TTC549 (cell line): ENCODE data around the gene AKR7A3.
"Not testable (repeated sequence)": the region's sequence is repeated elsewhere in the genome, so short reads cannot be mapped to it uniquely, and the experiment has no call there.

ENCODE experiments used
- FAIRE-seq: peaks from 2 replicates; lab custom pipeline; 2012; peaks lifted over from hg19 to GRCh38; lab: Jason Lieb, UNC

The AKR7A3 gene

DNA sequence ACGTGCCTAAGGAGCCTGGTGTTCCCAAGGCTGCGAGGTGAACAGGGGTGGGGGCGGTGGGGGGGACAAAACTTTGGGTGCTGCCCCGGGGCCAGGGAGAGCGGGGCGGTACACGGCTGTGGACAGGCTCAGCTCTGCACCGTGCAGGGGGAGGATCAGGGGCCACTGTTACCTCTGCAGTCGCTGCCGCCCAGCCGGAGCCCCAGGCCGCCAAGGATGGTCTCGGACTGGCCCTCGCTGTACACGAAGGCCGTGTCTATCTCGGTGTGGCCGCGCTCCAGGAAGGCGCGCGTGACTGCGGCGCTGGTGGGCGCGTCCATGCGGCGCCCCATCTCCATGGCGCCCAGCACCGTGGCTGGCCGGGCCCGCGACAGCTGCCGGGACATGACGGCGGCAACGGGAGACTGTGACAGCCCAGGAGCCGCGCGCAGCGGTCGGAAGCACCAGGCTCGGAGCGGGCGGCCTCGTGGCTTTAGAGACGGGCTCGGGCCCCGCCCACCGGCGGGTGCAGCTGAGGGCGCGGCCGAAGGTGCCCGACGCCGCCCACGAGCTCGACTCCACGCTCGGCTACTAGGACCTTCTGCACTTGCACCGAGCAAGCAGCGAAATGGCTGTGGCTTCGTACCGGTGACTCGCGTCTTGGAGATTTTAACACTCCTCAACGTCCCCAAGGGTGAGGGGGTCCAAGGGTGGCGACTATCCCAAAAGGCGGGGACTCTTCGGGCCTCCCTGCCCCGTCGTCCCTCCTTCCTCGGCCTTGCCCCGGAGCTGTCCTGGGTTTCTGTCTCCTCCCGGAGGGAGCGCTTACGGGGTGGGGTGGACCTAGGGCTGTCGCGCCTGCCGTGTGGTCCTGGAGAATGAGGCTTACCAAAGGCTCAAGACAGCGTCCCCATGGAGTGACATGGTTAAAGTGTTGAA lies at the start of gene AKR7A3:
Gene AKR7A3 (minus strand): TSS at position 447 of the 918 bp plus-strand sequence. CDS start 61 bp downstream, at position 386.
- FAIRE-seq: not testable (repeated sequence)

- FAIRE-seq: no peak
These were observed 49.8 kb upstream of the AKR7A3 start for GRCh38 chr1:19338323-19338762.

- FAIRE-seq: no peak
These were observed 48.7 kb upstream of the AKR7A3 start for GRCh38 chr1:19337289-19337688.

DNA sequence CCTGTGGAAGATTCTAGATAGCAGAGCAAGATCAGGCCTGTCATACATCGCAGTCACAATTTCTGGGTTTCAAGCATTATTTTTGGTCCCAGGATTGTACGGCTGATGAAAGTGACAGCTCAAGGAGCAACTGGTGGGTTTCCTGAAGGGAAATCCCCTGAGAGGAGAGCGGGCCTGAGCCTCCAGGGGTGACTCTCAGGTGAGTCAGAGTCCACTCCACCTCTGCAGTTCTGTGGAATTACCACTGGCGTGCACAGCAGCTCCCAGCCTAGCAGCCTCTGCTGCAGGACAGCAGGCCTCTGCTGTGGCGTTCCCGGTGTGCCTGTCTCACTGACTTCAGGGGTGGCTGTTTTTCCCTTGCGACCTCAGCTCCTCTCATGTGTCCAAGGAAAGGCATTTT lies 48.0 kb upstream of the AKR7A3 start:
- FAIRE-seq: no peak

- FAIRE-seq: no peak
These were observed 45.2 kb upstream of the AKR7A3 start for GRCh38 chr1:19333587-19334354.

- no peak for FAIRE-seq
These were observed 44.3 kb upstream of the AKR7A3 start for GRCh38 chr1:19332832-19333231.

DNA sequence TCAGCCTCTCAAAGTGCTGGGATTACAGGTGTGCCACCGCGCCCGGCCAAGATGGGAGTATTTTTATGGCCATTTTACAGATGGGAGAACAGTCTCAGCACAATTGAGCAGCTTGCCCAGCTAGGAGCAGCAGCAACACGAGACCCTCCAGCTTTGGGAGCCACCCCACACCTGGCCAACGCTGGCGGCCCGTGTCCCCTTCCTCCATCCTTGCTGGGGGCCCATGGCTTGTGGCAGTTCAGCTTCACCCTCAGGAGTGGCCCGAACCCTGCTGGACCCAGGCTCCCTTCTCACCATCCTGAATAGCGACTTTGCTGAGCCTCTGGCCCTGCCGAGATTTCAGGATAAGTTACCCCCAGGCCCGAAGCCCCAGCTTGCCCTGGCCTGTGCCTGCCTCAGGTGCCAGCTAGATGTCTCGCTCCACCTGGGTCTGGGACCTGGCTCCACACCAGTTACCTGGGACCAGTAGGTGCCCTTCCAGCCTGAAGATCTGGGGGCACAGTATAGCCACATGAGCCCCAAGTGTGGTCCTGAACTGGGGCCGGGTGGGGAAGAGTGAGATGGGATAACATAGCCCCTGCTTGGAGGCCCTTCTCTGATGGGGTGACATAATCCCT lies 42.8 kb upstream of the AKR7A3 start:
- no peak for FAIRE-seq

DNA sequence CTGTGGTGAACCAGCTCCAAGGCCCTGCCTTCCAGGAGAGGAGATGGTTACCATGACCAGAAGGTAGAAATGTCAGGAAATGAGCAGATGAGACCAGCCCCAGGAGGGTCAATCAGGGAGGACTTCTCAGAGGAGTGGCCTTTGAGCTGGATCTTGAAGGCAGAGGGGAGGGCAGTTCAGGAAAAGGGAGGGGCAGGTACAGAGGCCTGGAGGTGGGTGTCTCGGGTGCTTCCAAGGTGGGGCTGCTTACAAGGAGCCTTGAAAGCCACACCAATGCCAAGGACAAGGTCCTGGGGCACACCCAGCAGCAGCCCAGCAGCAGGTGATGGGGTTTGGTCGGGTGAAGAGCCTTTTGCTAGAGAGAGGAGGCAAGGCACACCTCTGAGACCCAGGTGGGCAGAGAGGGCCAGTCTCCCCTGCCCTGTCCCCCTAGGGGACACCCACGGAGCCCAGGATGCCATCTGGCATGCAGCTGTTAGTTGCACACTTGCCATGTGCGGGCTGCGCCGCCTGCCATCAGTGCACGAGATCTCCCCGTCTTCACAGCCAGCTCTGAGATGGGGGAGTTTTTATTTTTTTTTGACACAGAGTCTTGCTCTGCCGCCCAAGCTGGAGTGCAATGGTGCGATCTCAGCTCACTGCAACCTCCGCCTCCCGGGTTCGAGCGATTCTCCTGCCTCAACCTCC lies 42.0 kb upstream of the AKR7A3 start:
- no peak for FAIRE-seq

- FAIRE-seq: no peak
These were observed 41.0 kb upstream of the AKR7A3 start for GRCh38 chr1:19329611-19330010.

DNA sequence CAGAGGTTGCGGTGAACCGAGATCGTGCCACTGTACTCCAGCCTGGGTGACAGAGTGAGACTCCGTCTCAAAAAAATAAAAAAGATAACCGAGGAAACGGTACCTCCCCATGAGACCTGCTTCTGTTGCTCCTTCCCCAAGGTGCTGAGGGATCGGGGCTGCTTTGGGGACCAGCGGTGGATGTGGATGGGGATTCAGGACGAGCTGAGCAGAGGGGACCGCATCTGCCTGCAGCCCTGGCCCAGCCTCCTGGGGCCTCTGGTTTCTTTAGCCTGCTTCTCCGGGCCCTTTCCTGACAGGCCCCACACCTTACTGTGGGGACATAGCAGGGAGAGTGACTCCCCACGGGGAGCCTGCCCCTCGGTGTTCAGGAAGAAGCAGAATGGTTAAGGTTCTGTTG lies 40.6 kb upstream of the AKR7A3 start:
- FAIRE-seq: no peak

DNA sequence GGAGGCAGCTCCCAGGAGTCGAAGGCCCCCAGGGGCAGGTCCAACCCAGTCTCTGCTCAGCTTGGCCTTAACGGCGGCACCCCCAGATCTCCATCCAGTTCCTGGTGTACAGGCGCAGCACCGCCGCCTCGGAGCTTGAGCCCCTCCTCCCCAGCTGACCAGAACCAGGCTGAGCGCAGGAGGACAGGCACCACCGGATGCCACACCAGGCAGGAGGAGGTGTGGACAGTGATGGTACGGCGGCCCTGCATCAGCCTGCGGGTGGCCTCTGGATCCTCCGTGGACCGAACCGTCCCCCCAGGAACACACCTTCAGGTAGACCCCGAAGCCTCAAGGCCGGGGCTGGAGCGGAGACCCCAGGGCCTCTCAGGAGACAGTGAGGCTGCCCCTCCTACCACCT lies 39.9 kb upstream of the AKR7A3 start:
- FAIRE-seq: no peak

- no peak for FAIRE-seq
These were observed 39.2 kb upstream of the AKR7A3 start for GRCh38 chr1:19327736-19328135.

GRCh38 chr1:19327301-19327700 lies 38.7 kb upstream of the AKR7A3 start:
- no peak for FAIRE-seq

- no peak for FAIRE-seq
These were observed 38.1 kb upstream of the AKR7A3 start for GRCh38 chr1:19326748-19327065.

- no peak for FAIRE-seq
These were observed 37.6 kb upstream of the AKR7A3 start for GRCh38 chr1:19325958-19326747.

DNA sequence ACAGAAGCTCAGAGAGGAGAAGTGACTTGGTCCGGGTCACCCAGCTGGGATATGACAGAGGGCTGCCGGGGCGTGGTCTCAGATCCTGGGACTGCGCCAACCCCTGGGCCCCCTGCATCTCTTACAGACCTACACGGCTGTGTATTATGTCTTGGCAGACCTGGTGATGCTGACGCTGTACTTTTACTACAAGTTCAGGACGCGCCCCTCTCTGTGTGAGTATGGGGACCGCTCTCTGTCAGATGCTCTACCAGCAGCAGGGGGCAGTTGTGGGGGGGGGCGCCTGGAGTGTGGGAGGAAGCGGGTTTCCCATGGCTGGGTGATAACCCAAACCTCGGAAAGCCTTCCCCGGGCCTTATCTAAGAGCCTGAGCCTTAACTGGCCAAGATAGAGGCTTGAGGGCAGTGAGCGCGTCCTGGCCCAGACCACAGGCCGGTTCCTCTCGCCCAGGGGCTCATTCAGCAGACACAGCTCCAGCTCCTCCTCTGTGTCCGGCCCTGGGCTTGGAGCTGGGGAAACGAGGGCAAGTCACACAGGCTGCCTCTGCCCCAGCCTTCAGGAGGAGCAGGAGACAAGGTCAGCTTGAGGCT lies 36.9 kb upstream of the AKR7A3 start:
- no peak for FAIRE-seq

DNA sequence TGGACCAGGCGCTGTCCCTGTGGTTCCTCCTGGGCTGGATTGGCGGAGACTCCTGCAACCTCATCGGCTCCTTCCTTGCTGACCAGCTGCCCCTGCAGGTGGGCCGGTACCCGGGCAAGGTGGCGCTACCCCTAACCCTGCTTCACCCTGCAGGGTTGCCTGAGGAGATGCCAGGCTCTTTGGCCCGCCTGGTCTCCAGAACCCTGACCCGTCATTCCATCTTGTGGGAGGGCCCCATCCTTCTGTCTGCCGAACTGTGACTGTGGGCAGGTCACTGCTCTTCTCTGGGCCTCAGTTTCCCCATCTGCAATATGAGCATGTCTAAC lies 36.1 kb upstream of the AKR7A3 start:
- no peak for FAIRE-seq

- FAIRE-seq: no peak
These were observed 35.6 kb upstream of the AKR7A3 start for GRCh38 chr1:19323987-19324664.

DNA sequence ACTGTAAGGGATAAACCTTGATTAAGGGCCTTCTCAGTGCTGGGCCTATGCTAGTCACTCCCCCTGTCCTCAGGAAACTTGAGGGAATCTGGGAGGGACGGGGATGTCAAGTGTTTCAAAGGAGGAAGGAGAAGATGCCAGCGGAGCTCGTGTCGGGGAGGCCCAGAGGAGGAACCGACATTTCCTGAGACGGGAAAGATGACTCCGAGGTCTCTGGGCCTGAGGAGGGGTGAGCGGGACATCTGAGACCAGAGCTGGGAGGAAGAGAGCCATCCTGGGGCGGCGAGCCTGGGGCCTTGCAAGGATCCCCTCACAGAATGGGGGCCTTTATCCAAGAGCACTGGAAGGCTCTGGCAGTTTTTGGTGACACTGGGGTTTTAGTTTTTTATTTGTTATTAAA lies 33.9 kb upstream of the AKR7A3 start:
- FAIRE-seq: no peak

GRCh38 chr1:19321071-19321470 lies 32.5 kb upstream of the AKR7A3 start:
- FAIRE-seq: no peak

DNA sequence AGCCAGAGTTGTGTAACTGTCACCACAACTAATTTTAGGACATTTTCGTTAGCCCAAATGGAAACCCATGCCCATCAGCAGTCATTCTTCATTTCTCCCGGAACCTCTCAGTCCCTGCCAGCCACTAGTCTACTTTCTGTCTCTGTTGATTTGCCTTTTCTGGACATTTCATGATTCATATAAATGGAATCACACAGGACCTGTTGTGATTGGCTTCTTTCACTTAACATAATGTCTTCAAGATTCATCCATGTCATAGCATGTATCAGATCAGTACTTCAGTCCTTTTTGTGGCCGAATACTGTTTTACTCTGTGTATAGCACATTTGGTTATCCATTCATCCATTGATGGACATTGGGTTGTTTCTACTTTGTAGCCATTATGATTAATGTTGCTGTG lies 30.6 kb upstream of the AKR7A3 start:
- FAIRE-seq: no peak
